OCI-LY7 (cell line): Measurements from ENCODE around the gene CHST14. TPM values are rescaled to one million over a fixed set of nuclear protein-coding genes. Genes with fewer than 3 reads are reported as not detected.

Experiments used
- BruUV-seq: library from RNA; stranded (reverse); fragments of 400-500 nt; replicated peaks from 2 replicates; lab custom pipeline; 2021; lab: Mats Ljungman, UMichigan
- CTCF ChIA-PET: fragments of 300-600 bp; sonication (Branson Sonifier 250); formaldehyde crosslinking; loops from one replicate; lab custom pipeline; 2022; ENCODE audit warnings: antibody characterized with exemption; ENCODE audit not compliant: unreplicated experiment; lab: Charles Lee
- POLR2A ChIA-PET: fragments of 300-600 bp; sonication (Branson Sonifier 250); formaldehyde crosslinking; loops from one replicate; lab custom pipeline; 2022; ENCODE audit warnings: antibody characterized with exemption; lab: Charles Lee
- DNase-seq: peaks from one replicate; pipeline ENCODE4 v3.0.0-alpha.2; 2015; ENCODE audit warnings: low spot score
- H2AFZ ChIP-seq: fragments of 200-600 bp; sonication (generic), shearing (Covaris generic); 2 replicates; pipeline ENCODE4 v1.6.1; 2014; ENCODE audit warnings: mild to moderate bottlenecking, antibody characterized with exemption, low read length, moderate library complexity
- H3K27ac ChIP-seq: fragments of 200-600 bp; sonication (generic); 2 replicates; pipeline ENCODE4 v1.5.1; 2014; ENCODE audit warnings: mixed run types, low read depth, mild to moderate bottlenecking, moderate library complexity, low read length, inconsistent platforms; ENCODE audit not compliant: poor library complexity, severe bottlenecking
- H3K36me3 ChIP-seq: fragments of 200-600 bp; sonication (generic); 2 replicates; pipeline ENCODE4 v1.6.1; 2014; ENCODE audit warnings: mild to moderate bottlenecking, antibody characterized with exemption, low read length, moderate library complexity, mixed read lengths; ENCODE audit not compliant: insufficient read depth
- H3K4me1 ChIP-seq: fragments of 200-600 bp; sonication (generic); 2 replicates; pipeline ENCODE4 v1.5.1; 2014; ENCODE audit warnings: mild to moderate bottlenecking, low read length; ENCODE audit not compliant: insufficient read depth, poor library complexity, severe bottlenecking
- H3K4me2 ChIP-seq: fragments of 200-600 bp; sonication (generic); 2 replicates; pipeline ENCODE4 v1.6.1; 2014; ENCODE audit warnings: mild to moderate bottlenecking, low read length
- H3K4me3 ChIP-seq: fragments of 200-600 bp; sonication (generic); 2 replicates; pipeline ENCODE4 v1.5.1; 2014; ENCODE audit warnings: mild to moderate bottlenecking, low read depth, low read length; ENCODE audit not compliant: poor library complexity, severe bottlenecking
- H3K79me2 ChIP-seq: fragments of 200-600 bp; sonication (generic); 2 replicates; pipeline ENCODE4 v1.6.1; 2016; ENCODE audit warnings: low read depth, mild to moderate bottlenecking, low read length, moderate library complexity, mixed read lengths; ENCODE audit not compliant: insufficient read depth
- H3K9me2 ChIP-seq: fragments of 200-600 bp; sonication (generic); 2 replicates; pipeline ENCODE4 v1.6.1; 2016; ENCODE audit warnings: mild to moderate bottlenecking, low read length, mixed read lengths; ENCODE audit not compliant: insufficient read depth
- H3K9me3 ChIP-seq: fragments of 200-600 bp; sonication (generic); 2 replicates; pipeline ENCODE4 v1.6.1; 2014; ENCODE audit warnings: mild to moderate bottlenecking, mixed run types, low read length, mixed read lengths
- H4K20me1 ChIP-seq: fragments of 200-600 bp; sonication (generic); 2 replicates; pipeline ENCODE4 v1.6.1; 2014; ENCODE audit warnings: mild to moderate bottlenecking, antibody characterized with exemption, low read length, moderate library complexity, mixed read lengths; ENCODE audit not compliant: insufficient read depth
- EZH2phosphoT487 ChIP-seq: fragments of 200-600 bp; sonication (generic); IDR thresholded peaks from 2 replicates; pipeline ENCODE4 v1.6.1; 2018; ENCODE audit warnings: low read depth, borderline replicate concordance, mild to moderate bottlenecking, mixed run types, antibody characterized with exemption, low read length, moderate library complexity, mixed read lengths
- intact Hi-C: fragments of 100-400 bp; cut with micrococcal nuclease; formaldehyde crosslinking; loops from one replicate; pipeline ENCODE4 v1.10.0; 2022; ENCODE audit not compliant: unreplicated experiment
- total RNA-seq, 2 experiments: library from RNA; depleted of rRNA in 1 of 2; stranded (reverse); fragments of >200 nt in 1 of 2; shearing (Covaris generic) in 1 of 2; gene quantifications; 2 replicates each; pipeline ENCODE4 v1.2.3, GENCODE V29; 2014 to 2022
- TF ChIP-seq, protein P1 (sequence below): fragments of 200-600 bp; sonication (generic); conservative IDR thresholded peaks from 2 replicates; pipeline ENCODE4 v1.5.1; 2014; ENCODE audit warnings: mild to moderate bottlenecking, antibody characterized with exemption, low read length, moderate library complexity, mixed read lengths

Gene CHST14
- total RNA-seq, 2 experiments from 2014 or later, result 7.3 to 15.3 TPM

- ChIA-PET POLR2A (interaction anchor here (0.6 to 1.4 kb wide), 2 partner anchors 41 to 481 kb away, joined by 3 read pairs; no protein-coding TSS in a partner anchor), CTCF (interaction anchor here (1.0 kb wide), 1 partner anchor 48 kb away, joined by 4 read pairs; no protein-coding TSS in a partner anchor)
- no peak overlapping the region for H3K4me2 ChIP-seq
- BruUV-seq, result no TSS peak
- no peaks in the 10 kb centered on the region for H3K36me3 ChIP-seq
- no peaks in the 10 kb centered on the region for H3K9me3 ChIP-seq
- no peak for DNase-seq
- peaks cover 9% of the 10 kb centered on the region for H3K4me1 ChIP-seq
- TF ChIP-seq, protein P1, sequence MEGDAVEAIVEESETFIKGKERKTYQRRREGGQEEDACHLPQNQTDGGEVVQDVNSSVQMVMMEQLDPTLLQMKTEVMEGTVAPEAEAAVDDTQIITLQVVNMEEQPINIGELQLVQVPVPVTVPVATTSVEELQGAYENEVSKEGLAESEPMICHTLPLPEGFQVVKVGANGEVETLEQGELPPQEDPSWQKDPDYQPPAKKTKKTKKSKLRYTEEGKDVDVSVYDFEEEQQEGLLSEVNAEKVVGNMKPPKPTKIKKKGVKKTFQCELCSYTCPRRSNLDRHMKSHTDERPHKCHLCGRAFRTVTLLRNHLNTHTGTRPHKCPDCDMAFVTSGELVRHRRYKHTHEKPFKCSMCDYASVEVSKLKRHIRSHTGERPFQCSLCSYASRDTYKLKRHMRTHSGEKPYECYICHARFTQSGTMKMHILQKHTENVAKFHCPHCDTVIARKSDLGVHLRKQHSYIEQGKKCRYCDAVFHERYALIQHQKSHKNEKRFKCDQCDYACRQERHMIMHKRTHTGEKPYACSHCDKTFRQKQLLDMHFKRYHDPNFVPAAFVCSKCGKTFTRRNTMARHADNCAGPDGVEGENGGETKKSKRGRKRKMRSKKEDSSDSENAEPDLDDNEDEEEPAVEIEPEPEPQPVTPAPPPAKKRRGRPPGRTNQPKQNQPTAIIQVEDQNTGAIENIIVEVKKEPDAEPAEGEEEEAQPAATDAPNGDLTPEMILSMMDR, result no peak
- no peak for TF ChIP-seq EZH2phosphoT487
- peaks cover 28% of the 10 kb centered on the region for H4K20me1 ChIP-seq
- no peak overlapping the region for H3K27ac ChIP-seq
- no peak overlapping the region for H2AFZ ChIP-seq
- peaks cover 23% of the 10 kb centered on the region; the same call in 1 of the 2 replicates for H3K79me2 ChIP-seq
- H3K9me2 ChIP-seq, result no peaks in the 10 kb centered on the region
- intact Hi-C loops, result no loop called here
- H3K4me3 ChIP-seq, result no peak overlapping the region
Observed at GRCh38 chr15:40445421-40445922, 25.3 kb upstream of the CHST14 start.

GRCh38 chr15:40446144-40446543 is 24.6 kb upstream of the CHST14 start:
- TF ChIP-seq, protein P1, result no peak
- TF ChIP-seq EZH2phosphoT487, result no peak
- ChIA-PET POLR2A (interaction anchor here (1.4 kb wide), 1 partner anchor 41 kb away, joined by 3 read pairs; no protein-coding TSS in a partner anchor), CTCF (no interaction called here)
- Histone ChIP-seq H3K4me2 (no peak overlapping the region), H3K36me3 (no peaks in the 10 kb centered on the region), H3K4me3 (no peak overlapping the region), H2AFZ (no peak overlapping the region), H4K20me1 (peaks cover 28% of the 10 kb centered on the region), H3K4me1 (peaks cover 9% of the 10 kb centered on the region), H3K79me2 (peaks cover 23% of the 10 kb centered on the region; the same call in 1 of the 2 replicates), H3K9me3 (no peaks in the 10 kb centered on the region), H3K9me2 (no peaks in the 10 kb centered on the region), H3K27ac (no peak overlapping the region)
- no TSS peak for BruUV-seq
- intact Hi-C loops, result no loop called here
- DNase-seq, result no peak

GRCh38 chr15:40448354-40448753 is 22.4 kb upstream of the CHST14 start:
- no peak overlapping the region for H3K4me2 ChIP-seq
- CTCF ChIA-PET, result no interaction called here
- no peak overlapping the region for H3K27ac ChIP-seq
- intact Hi-C loops, result no loop called here
- BruUV-seq, result no TSS peak
- TF ChIP-seq EZH2phosphoT487, result no peak
- TF ChIP-seq, protein P1, result no peak
- no peaks in the 10 kb centered on the region for H3K9me2 ChIP-seq
- H3K9me3 ChIP-seq, result no peaks in the 10 kb centered on the region
- no peak overlapping the region for H3K4me3 ChIP-seq
- POLR2A ChIA-PET, result interaction anchor here (0.5 kb wide), 1 partner anchor 8 kb away, joined by 4 read pairs; the partner anchor contains the start of gene BAHD1
- no peak overlapping the region for H2AFZ ChIP-seq
- peaks cover 20% of the 10 kb centered on the region; the same call in 1 of the 2 replicates for H4K20me1 ChIP-seq
- H3K36me3 ChIP-seq, result no peaks in the 10 kb centered on the region
- peaks cover 11% of the 10 kb centered on the region; the same call in 1 of the 2 replicates for H3K79me2 ChIP-seq
- no peak for DNase-seq
- H3K4me1 ChIP-seq, result peaks cover 13% of the 10 kb centered on the region
